HepG2 (cell line): ENCODE measurements around the gene MC1R. TPM values are rescaled to one million over a fixed set of nuclear protein-coding genes. Genes with fewer than 3 reads are reported as not detected.
A peak's percentile ranks its signal among the peaks of the same experiment; 100 is the strongest.

Experiments used
- ATAC-seq: fragments of 200-7000 bp; cut with Tn5 transposase; 3 replicates; pipeline ENCODE4 v1.9.1; 2020; ENCODE audit warnings: mild to moderate bottlenecking, moderate library complexity
- BruUV-seq: library from RNA; stranded (reverse); fragments of 400-500 nt; replicated peaks from 2 replicates; lab custom pipeline; 2021; lab: Mats Ljungman, UMichigan
- CTCF ChIA-PET: fragments of 300-600 bp; formaldehyde crosslinking; extraction: SDS; loops from one replicate; lab custom pipeline; 2021; ENCODE audit warnings: low total read pairs, inconsistent platforms, low intra/inter-chr PET ratio; lab: Yijun Ruan, JAX
- POLR2A ChIA-PET: fragments of 350-600 bp; sonication (Branson Sonifier 250); formaldehyde crosslinking; loops from one replicate; lab custom pipeline; 2020; ENCODE audit warnings: antibody characterized with exemption, inconsistent platforms; lab: Yijun Ruan, JAX
- DNase-seq: peaks from one replicate; pipeline ENCODE4 v3.0.0-alpha.2; 2015; ENCODE audit warnings: low spot score
- FAIRE-seq: peaks from 3 replicates; lab custom pipeline; 2011; peaks lifted over from hg19 to GRCh38; lab: Jason Lieb, UNC
- H2AFZ ChIP-seq: one replicate; pipeline ENCODE4 v1.6.1; 2011; ENCODE audit warnings: low read length, inconsistent platforms
- H3K27ac ChIP-seq: fragments of 300-600 bp; 3 replicates; pipeline ENCODE4 v1.8.0; 2011; ENCODE audit warnings: mixed run types, mild to moderate bottlenecking, mixed read lengths, low read length, inconsistent platforms; ENCODE audit not compliant: insufficient read depth; ENCODE audit errors: extremely low read length
- H3K27me3 ChIP-seq, 2 experiments: fragments of 200-600 bp in 1 of 2; 2 replicates in 1 of 2; 3 replicates in 1 of 2; pipeline versions ENCODE4 v1.6.0 to v1.8.0; 2011; ENCODE audit warnings: low read length in 2 of 2, mild to moderate bottlenecking in 2 of 2, moderate library complexity in 2 of 2, inconsistent platforms in 1 of 2; ENCODE audit not compliant: insufficient read depth in 2 of 2, control insufficient read depth in 1 of 2
- H3K36me3 ChIP-seq, 2 experiments: fragments of 200-600 bp in 1 of 2; replicated peaks in 1 of 2; 2 replicates in 1 of 2; 3 replicates in 1 of 2; pipeline versions ENCODE4 v1.5.1 to v1.8.0; 2011; ENCODE audit warnings: low read length in 2 of 2, inconsistent platforms in 1 of 2; ENCODE audit not compliant: insufficient read depth in 2 of 2, control insufficient read depth in 1 of 2
- H3K4me1 ChIP-seq: 2 replicates; pipeline ENCODE4 v1.5.1; 2012; ENCODE audit warnings: low read length, inconsistent platforms; ENCODE audit not compliant: insufficient read depth
- H3K4me2 ChIP-seq: 2 replicates; pipeline ENCODE4 v1.6.0; 2011; ENCODE audit warnings: low read depth, low read length, inconsistent platforms
- H3K4me3 ChIP-seq, 3 experiments: fragments of 200-600 bp in 1 of 3; sonication (generic), shearing (Covaris generic) in 1 of 3; replicated peaks in 1 of 3; 2 replicates each; pipeline ENCODE4 v1.5.1; 2011 to 2016; ENCODE audit warnings: low read length in 3 of 3, inconsistent platforms in 2 of 3, low read depth in 2 of 3, mild to moderate bottlenecking in 2 of 3, control low read depth in 1 of 3, mixed read lengths in 1 of 3; ENCODE audit not compliant: insufficient read depth in 1 of 3
- H3K79me2 ChIP-seq: one replicate; pipeline ENCODE4 v1.6.1; 2011; ENCODE audit warnings: low read length, inconsistent platforms; ENCODE audit not compliant: insufficient read depth
- H3K9ac ChIP-seq: 2 replicates; pipeline ENCODE4 v1.6.0; 2011; ENCODE audit warnings: mild to moderate bottlenecking, low read depth, low read length, inconsistent platforms; ENCODE audit not compliant: insufficient read depth
- H3K9me3 ChIP-seq: 2 replicates; pipeline ENCODE4 v1.5.1; 2012; ENCODE audit warnings: mild to moderate bottlenecking, low read length
- H4K20me1 ChIP-seq: 2 replicates; pipeline ENCODE4 v1.6.0; 2011; ENCODE audit warnings: inconsistent platforms, mild to moderate bottlenecking, low read length, moderate library complexity; ENCODE audit not compliant: insufficient read depth
- AGO2 ChIP-seq: fragments of 200-400 bp; formaldehyde crosslinking; optimal IDR thresholded peaks from 2 replicates; pipeline ENCODE3; 2017; ENCODE audit warnings: mild to moderate bottlenecking, low read depth, low read length, moderate library complexity
- HIVEP1 ChIP-seq: sonication (generic); formaldehyde crosslinking; IDR thresholded peaks from 2 replicates; pipeline ENCODE4 v1.4.0; 2020; ENCODE audit warnings: mild to moderate bottlenecking, missing genetic modification reagents
- MAFF ChIP-seq: IDR thresholded peaks from 2 replicates; pipeline ENCODE4 v1.6.1; 2011; ENCODE audit warnings: low read depth, low read length, improper control_type of control experiment
- MAFK ChIP-seq, 2 experiments: IDR thresholded peaks in 1 of 2; conservative IDR thresholded peaks in 1 of 2; 2 replicates each; pipeline ENCODE4 v1.6.1; 2011; ENCODE audit warnings: improper control_type of control experiment in 2 of 2, low read length in 2 of 2
- NRL ChIP-seq: sonication (generic); formaldehyde crosslinking; IDR thresholded peaks from 2 replicates; pipeline ENCODE4 v1.5.0; 2020; ENCODE audit warnings: missing genetic modification reagents, mild to moderate bottlenecking, moderate library complexity, borderline replicate concordance
- POLR2A ChIP-seq, 2 experiments: IDR thresholded peaks; 2 replicates each; pipeline ENCODE4 v1.6.1; 2011; ENCODE audit warnings: low read depth in 2 of 2, low read length in 2 of 2, mild to moderate bottlenecking in 1 of 2, moderate library complexity in 1 of 2; ENCODE audit not compliant: insufficient read depth in 1 of 2
- POLR2G ChIP-seq: fragments of 200-400 bp; formaldehyde crosslinking; IDR thresholded peaks from 2 replicates; pipeline ENCODE4 v1.6.1; 2018; ENCODE audit warnings: mild to moderate bottlenecking, low read depth, low read length, moderate library complexity
- SMARCE1 ChIP-seq: fragments of 450-650 bp; IDR thresholded peaks from 2 replicates; pipeline ENCODE4 v1.6.1; 2017; ENCODE audit warnings: borderline replicate concordance
- SMC3 ChIP-seq: IDR thresholded peaks from 2 replicates; pipeline ENCODE4 v1.6.1; 2011; ENCODE audit warnings: low read length, improper control_type of control experiment
- ZNF337 ChIP-seq: sonication (generic); formaldehyde crosslinking; IDR thresholded peaks from 2 replicates; pipeline ENCODE4 v1.5.1; 2020; ENCODE audit warnings: missing genetic modification reagents, low read depth, mild to moderate bottlenecking, borderline replicate concordance
- WGBS: methylation state at CpG from one replicate; pipeline ENCODE4 v1.1.6; 2017; ENCODE audit warnings: low lambda C conversion rate; 5-methylcytosine and 5-hydroxymethylcytosine counted together
- in situ Hi-C: cut with HindIII; loops from 2 replicates; pipeline ENCODE4 v1.10.0; 2017; ENCODE audit warnings: low pct_unique_long_range_greater_than_20kb; ENCODE audit not compliant: extremely low pct_ligation_motif_present
- intact Hi-C: fragments of 100-400 bp; cut with micrococcal nuclease; formaldehyde crosslinking; loops from one replicate; pipeline ENCODE4 v1.10.0; 2022; ENCODE audit not compliant: unreplicated experiment
- polyA plus RNA-seq, 8 experiments: library from polyadenylated mRNA; depleted of rRNA in 3 of 8; stranded (reverse) in 7 of 8; unstranded in 1 of 8; fragments of >200 nt; fragmentation: Illumina TruSeq in 4 of 8; extraction: Trizol in 4 of 8; gene quantifications; 2 replicates each; pipeline versions ENCODE4 v1.2.1 to v1.2.3, GENCODE V29; 2011 to 2016; ENCODE audit warnings: low read depth in 4 of 8, missing spikeins in 1 of 8, mixed read lengths in 1 of 8; ENCODE audit not compliant: insufficient read depth in 1 of 8
- total RNA-seq, 5 experiments: library from RNA; depleted of rRNA; stranded (reverse); fragments of >200 nt; fragmentation: Illumina TruSeq; extraction: Trizol; gene quantifications; 2 replicates each; pipeline ENCODE4 v1.2.3, GENCODE V29; 2016; ENCODE audit warnings: low read depth in 1 of 5

Gene MC1R
- total and polyA plus RNA-seq, 2 of the 13 experiments (the other 11 are each of a cell fraction or from before 2014, with no cell fraction given) = 9.1 to 14.8 TPM

GRCh38 chr16:89895482-89896250, 23.0 kb upstream of the MC1R start:
- no peaks in the 10 kb centered on the region for H3K9me3 ChIP-seq
- no peaks in the 10 kb centered on the region for H3K79me2 ChIP-seq
- H3K4me3 ChIP-seq = no peak overlapping the region
- no peak for ATAC-seq
- no peaks in the 10 kb centered on the region for H3K27me3 ChIP-seq
- ChIA-PET CTCF (no interaction called here), POLR2A (no interaction called here)
- H3K36me3 ChIP-seq = peaks cover 54 to 89% of the 10 kb centered on the region in 2 experiments
- TF ChIP-seq AGO2 (peak; percentile 67), SMARCE1 (no peak), SMC3 (no peak), MAFK (conservative IDR thresholded peaks at IDR 0.05 in 1 of 2, IDR thresholded peaks at IDR 0.05 in 1 of 2; ENCODE audit: low read length in 2 of 2) (peak; percentile 56 to 71; a peak in 3 of 4 replicates), MAFF (peak; percentile 49), ZNF337 (CRISPR knock-in tag) (no peak), POLR2G (0 out of 2 replicates have a peak, but pooled peaks have one; percentile 22), HIVEP1 (CRISPR knock-in tag) (0 out of 2 replicates have a peak, but pooled peaks have one; percentile 46), NRL (CRISPR knock-in tag) (0 out of 2 replicates have a peak, but pooled peaks have one; percentile 23), POLR2A (IDR thresholded peaks at IDR 0.05; ENCODE audit: insufficient read depth in 1 of 2, low read depth in 2 of 2, low read length in 2 of 2) (peak in 1 of 2 experiments; percentile 33; a peak in 1 of 4 replicates)
- TF ChIP-seq, all 625 proteins: peak for 7
- in situ Hi-C loops = no loop called here
- no peak overlapping the region for H3K4me2 ChIP-seq
- H4K20me1 ChIP-seq = peaks cover 5% of the 10 kb centered on the region; the same call in 1 of the 2 replicates
- no TSS peak for BruUV-seq
- H3K4me1 ChIP-seq = no peaks in the 10 kb centered on the region
- 95% methylated on average over 26 of the region's 26 CpGs for WGBS
- no peak overlapping the region for H2AFZ ChIP-seq
- intact Hi-C loops = no loop called here
- H3K27ac ChIP-seq = no peak overlapping the region
- H3K9ac ChIP-seq = no peak overlapping the region
- DNase-seq (no peak), FAIRE-seq (no peak)
